OCI-LY7 (cell line): ENCODE data around the gene PRKCA. TPM values are rescaled to one million over a fixed set of nuclear protein-coding genes. Genes with fewer than 3 reads are reported as not detected.

Experiments
- BruUV-seq: library from RNA; stranded (reverse); fragments of 400-500 nt; replicated peaks from 2 replicates; lab custom pipeline; 2021; lab: Mats Ljungman, UMichigan
- CTCF ChIA-PET: fragments of 300-600 bp; sonication (Branson Sonifier 250); formaldehyde crosslinking; loops from one replicate; lab custom pipeline; 2022; ENCODE audit warnings: antibody characterized with exemption; ENCODE audit not compliant: unreplicated experiment; lab: Charles Lee
- POLR2A ChIA-PET: fragments of 300-600 bp; sonication (Branson Sonifier 250); formaldehyde crosslinking; loops from one replicate; lab custom pipeline; 2022; ENCODE audit warnings: antibody characterized with exemption; lab: Charles Lee
- DNase-seq: peaks from one replicate; pipeline ENCODE4 v3.0.0-alpha.2; 2015; ENCODE audit warnings: low spot score
- H2AFZ ChIP-seq: fragments of 200-600 bp; sonication (generic), shearing (Covaris generic); 2 replicates; pipeline ENCODE4 v1.6.1; 2014; ENCODE audit warnings: mild to moderate bottlenecking, antibody characterized with exemption, low read length, moderate library complexity
- H3K27ac ChIP-seq: fragments of 200-600 bp; sonication (generic); 2 replicates; pipeline ENCODE4 v1.5.1; 2014; ENCODE audit warnings: mixed run types, low read depth, mild to moderate bottlenecking, moderate library complexity, low read length, inconsistent platforms; ENCODE audit not compliant: poor library complexity, severe bottlenecking
- H3K36me3 ChIP-seq: fragments of 200-600 bp; sonication (generic); 2 replicates; pipeline ENCODE4 v1.6.1; 2014; ENCODE audit warnings: mild to moderate bottlenecking, antibody characterized with exemption, low read length, moderate library complexity, mixed read lengths; ENCODE audit not compliant: insufficient read depth
- H3K4me1 ChIP-seq: fragments of 200-600 bp; sonication (generic); 2 replicates; pipeline ENCODE4 v1.5.1; 2014; ENCODE audit warnings: mild to moderate bottlenecking, low read length; ENCODE audit not compliant: insufficient read depth, poor library complexity, severe bottlenecking
- H3K4me2 ChIP-seq: fragments of 200-600 bp; sonication (generic); 2 replicates; pipeline ENCODE4 v1.6.1; 2014; ENCODE audit warnings: mild to moderate bottlenecking, low read length
- H3K4me3 ChIP-seq: fragments of 200-600 bp; sonication (generic); 2 replicates; pipeline ENCODE4 v1.5.1; 2014; ENCODE audit warnings: mild to moderate bottlenecking, low read depth, low read length; ENCODE audit not compliant: poor library complexity, severe bottlenecking
- H3K79me2 ChIP-seq: fragments of 200-600 bp; sonication (generic); 2 replicates; pipeline ENCODE4 v1.6.1; 2016; ENCODE audit warnings: low read depth, mild to moderate bottlenecking, low read length, moderate library complexity, mixed read lengths; ENCODE audit not compliant: insufficient read depth
- H3K9me2 ChIP-seq: fragments of 200-600 bp; sonication (generic); 2 replicates; pipeline ENCODE4 v1.6.1; 2016; ENCODE audit warnings: mild to moderate bottlenecking, low read length, mixed read lengths; ENCODE audit not compliant: insufficient read depth
- H3K9me3 ChIP-seq: fragments of 200-600 bp; sonication (generic); 2 replicates; pipeline ENCODE4 v1.6.1; 2014; ENCODE audit warnings: mild to moderate bottlenecking, mixed run types, low read length, mixed read lengths
- H4K20me1 ChIP-seq: fragments of 200-600 bp; sonication (generic); 2 replicates; pipeline ENCODE4 v1.6.1; 2014; ENCODE audit warnings: mild to moderate bottlenecking, antibody characterized with exemption, low read length, moderate library complexity, mixed read lengths; ENCODE audit not compliant: insufficient read depth
- CTCF ChIP-seq: fragments of 200-600 bp; sonication (generic); conservative IDR thresholded peaks from 2 replicates; pipeline ENCODE4 v1.5.1; 2014; ENCODE audit warnings: mild to moderate bottlenecking, antibody characterized with exemption, low read length, moderate library complexity, mixed read lengths
- EZH2phosphoT487 ChIP-seq: fragments of 200-600 bp; sonication (generic); IDR thresholded peaks from 2 replicates; pipeline ENCODE4 v1.6.1; 2018; ENCODE audit warnings: low read depth, borderline replicate concordance, mild to moderate bottlenecking, mixed run types, antibody characterized with exemption, low read length, moderate library complexity, mixed read lengths
- intact Hi-C: fragments of 100-400 bp; cut with micrococcal nuclease; formaldehyde crosslinking; loops from one replicate; pipeline ENCODE4 v1.10.0; 2022; ENCODE audit not compliant: unreplicated experiment
- total RNA-seq, 2 experiments: library from RNA; depleted of rRNA in 1 of 2; stranded (reverse); fragments of >200 nt in 1 of 2; shearing (Covaris generic) in 1 of 2; gene quantifications; 2 replicates each; pipeline ENCODE4 v1.2.3, GENCODE V29; 2014 to 2022

Gene PRKCA
- total RNA-seq, 2 experiments from 2014 or later = 6.6 to 32.1 TPM

- POLR2A ChIA-PET = interaction anchor here (0.6 kb wide), 1 partner anchor 600 kb away, joined by 3 read pairs; no protein-coding TSS in a partner anchor
Measured at GRCh38 chr17:66793814-66794213, 491.4 kb downstream of the PRKCA start.

GRCh38 chr17:66795486-66795885 is 493.1 kb downstream of the PRKCA start:
- ChIA-PET CTCF (no interaction called here), POLR2A (no interaction called here)
- H3K9me2 ChIP-seq = no peaks in the 10 kb centered on the region
- H3K79me2 ChIP-seq = no peaks in the 10 kb centered on the region
- no TSS peak for BruUV-seq
- H3K27ac ChIP-seq = no peak overlapping the region
- intact Hi-C loops = no loop called here
- H3K4me2 ChIP-seq = no peak overlapping the region
- H4K20me1 ChIP-seq = no peaks in the 10 kb centered on the region
- no peak for DNase-seq
- no peak overlapping the region for H2AFZ ChIP-seq
- TF ChIP-seq EZH2phosphoT487 = no peak
- H3K36me3 ChIP-seq = no peaks in the 10 kb centered on the region
- no peaks in the 10 kb centered on the region for H3K9me3 ChIP-seq
- peaks cover 11% of the 10 kb centered on the region for H3K4me1 ChIP-seq
- no peak overlapping the region for H3K4me3 ChIP-seq

More at GRCh38 chr17:66793814-66794213, 491.4 kb downstream of the PRKCA start:
- intact Hi-C loops = no loop called here
- no peak overlapping the region for H2AFZ ChIP-seq
- no TSS peak for BruUV-seq
- CTCF ChIA-PET = no interaction called here
- H3K9me3 ChIP-seq = no peaks in the 10 kb centered on the region
- DNase-seq = no peak
- H3K36me3 ChIP-seq = no peaks in the 10 kb centered on the region
- H3K4me1 ChIP-seq = peaks cover 21% of the 10 kb centered on the region
- no peaks in the 10 kb centered on the region for H3K79me2 ChIP-seq
- no peak overlapping the region for H3K4me3 ChIP-seq
- no peak overlapping the region for H3K27ac ChIP-seq
- no peaks in the 10 kb centered on the region for H4K20me1 ChIP-seq
- no peaks in the 10 kb centered on the region for H3K9me2 ChIP-seq
- no peak overlapping the region for H3K4me2 ChIP-seq
- no peak for TF ChIP-seq CTCF
- no peak for TF ChIP-seq EZH2phosphoT487

GRCh38 chr17:66799849-66800537 is 497.6 kb downstream of the PRKCA start:
- Histone ChIP-seq H3K4me2 (no peak overlapping the region), H3K9me2 (no peaks in the 10 kb centered on the region), H2AFZ (no peak overlapping the region), H3K4me1 (no peaks in the 10 kb centered on the region), H3K4me3 (no peak overlapping the region), H3K36me3 (no peaks in the 10 kb centered on the region), H3K79me2 (no peaks in the 10 kb centered on the region), H4K20me1 (no peaks in the 10 kb centered on the region), H3K27ac (no peak overlapping the region), H3K9me3 (no peaks in the 10 kb centered on the region)
- intact Hi-C loops = no loop called here
- no TSS peak for BruUV-seq
- DNase-seq = peak; percentile 15
- POLR2A ChIA-PET = no interaction called here
- CTCF ChIA-PET = no interaction called here
- TF ChIP-seq EZH2phosphoT487 = no peak
- no peak for TF ChIP-seq CTCF
